ENCODE results near the gene PARD3B. TPM values are rescaled to one million over a fixed set of nuclear protein-coding genes. Genes with fewer than 3 reads are reported as not detected.

PARD3B gene
- total RNA-seq, 1 experiment from 2014 or later, result 3.9 TPM

DNA sequence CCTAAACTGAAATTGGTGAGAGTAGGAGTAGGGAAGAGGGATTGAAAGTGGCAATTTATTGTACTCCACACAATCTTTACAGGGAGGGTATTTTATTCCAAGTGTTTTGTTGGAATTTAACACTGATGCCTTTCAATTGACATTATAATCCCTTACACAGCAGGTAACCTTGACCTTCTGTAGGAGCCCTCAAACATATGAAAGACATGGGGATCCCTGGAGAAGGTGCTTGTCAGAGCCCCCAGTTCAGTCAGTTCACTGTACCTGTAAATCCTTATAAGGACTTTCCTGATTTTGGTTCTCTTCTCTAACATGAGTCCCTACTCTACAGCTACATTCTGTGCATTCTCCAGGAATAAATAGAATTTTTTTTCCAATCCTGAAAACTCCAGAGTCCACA, 752.1 kb downstream of the PARD3B start:
- H3K4me3 ChIP-seq (ENCODE audit: low read length), result no peak overlapping the region
- intact Hi-C loops (cut with micrococcal nuclease), result no loop called here
- POLR2A ChIA-PET (ENCODE audit: unreplicated experiment), result no interaction called here
- no peak overlapping the region for H3K9ac ChIP-seq (ENCODE audit: low read length)
- no peaks in the 10 kb centered on the region for H3K79me2 ChIP-seq (ENCODE audit: low read length)
- H2AFZ ChIP-seq (ENCODE audit: low read length), result no peak overlapping the region
- no peaks in the 10 kb centered on the region for H3K9me2 ChIP-seq (replicated peaks; ENCODE audit: low read length)
- BruUV-seq (replicated peaks), result no TSS peak
- no peak for TF ChIP-seq CTCF (conservative IDR thresholded peaks at IDR 0.05; ENCODE audit: low read depth, low read length)
- TF ChIP-seq EZH2 (IDR thresholded peaks at IDR 0.05; ENCODE audit: low read length, unreplicated experiment), result no peak
- TF ChIP-seq EZH2phosphoT487 (IDR thresholded peaks at IDR 0.05; ENCODE audit: borderline replicate concordance, low read length), result no peak
- DNase-seq (no peak), ATAC-seq (no peak)
- CTCF ChIA-PET, result no interaction called here
- H4K20me1 ChIP-seq (ENCODE audit: low read length), result no peaks in the 10 kb centered on the region
- H3K4me2 ChIP-seq (ENCODE audit: low read length), result no peak overlapping the region
- no peak overlapping the region for H3K27ac ChIP-seq (ENCODE audit: low read length)
- no peaks in the 10 kb centered on the region for H3K27me3 ChIP-seq (ENCODE audit: low read length)
- no peaks in the 10 kb centered on the region for H3F3A ChIP-seq (ENCODE audit: low read length, unreplicated experiment)
- H3K9me3 ChIP-seq (ENCODE audit: low read length), result no peaks in the 10 kb centered on the region
- no peaks in the 10 kb centered on the region for H3K4me1 ChIP-seq (ENCODE audit: insufficient read depth, low read length)
- no peaks in the 10 kb centered on the region for H3K36me3 ChIP-seq (ENCODE audit: low read depth, low read length)

DNA sequence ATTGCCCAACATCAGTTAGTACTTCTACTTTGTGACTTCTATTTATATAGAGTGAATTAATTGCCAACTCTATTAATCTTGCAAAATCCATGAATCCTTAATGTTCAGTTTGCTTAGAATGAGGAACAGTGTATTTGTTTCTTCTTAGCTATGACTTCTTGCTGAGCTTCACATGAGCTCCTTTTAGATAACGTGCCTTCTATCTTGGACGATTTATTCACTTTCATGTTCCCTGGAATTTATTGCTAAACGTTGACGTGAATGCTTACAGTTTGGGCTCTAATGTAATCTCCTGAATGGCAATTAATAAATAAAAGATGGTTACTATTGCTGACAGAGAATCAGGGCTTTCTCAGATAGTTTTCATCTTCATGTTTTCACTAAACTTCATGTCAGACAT, 752.6 kb downstream of the PARD3B start:
- Histone ChIP-seq H3K9me3 (ENCODE audit: low read length) (no peaks in the 10 kb centered on the region), H3K27ac (ENCODE audit: low read length) (no peak overlapping the region), H3K27me3 (ENCODE audit: low read length) (no peaks in the 10 kb centered on the region), H3F3A (ENCODE audit: low read length, unreplicated experiment) (no peaks in the 10 kb centered on the region), H3K4me3 (ENCODE audit: low read length) (no peak overlapping the region), H3K79me2 (ENCODE audit: low read length) (no peaks in the 10 kb centered on the region), H3K4me2 (ENCODE audit: low read length) (no peak overlapping the region), H3K9ac (ENCODE audit: low read length) (no peak overlapping the region), H4K20me1 (ENCODE audit: low read length) (no peaks in the 10 kb centered on the region), H3K36me3 (ENCODE audit: low read depth, low read length) (no peaks in the 10 kb centered on the region), H3K9me2 (replicated peaks; ENCODE audit: low read length) (no peaks in the 10 kb centered on the region), H2AFZ (ENCODE audit: low read length) (no peak overlapping the region), H3K4me1 (ENCODE audit: insufficient read depth, low read length) (no peaks in the 10 kb centered on the region)
- CTCF ChIA-PET, result no interaction called here
- intact Hi-C loops (cut with micrococcal nuclease), result no loop called here
- DNase-seq (no peak), ATAC-seq (no peak)
- BruUV-seq (replicated peaks), result no TSS peak
- TF ChIP-seq EZH2 (IDR thresholded peaks at IDR 0.05; ENCODE audit: low read length, unreplicated experiment) (no peak), CTCF (conservative IDR thresholded peaks at IDR 0.05; ENCODE audit: low read depth, low read length) (no peak), EZH2phosphoT487 (IDR thresholded peaks at IDR 0.05; ENCODE audit: borderline replicate concordance, low read length) (no peak)
- POLR2A ChIA-PET (ENCODE audit: unreplicated experiment), result no interaction called here

DNA sequence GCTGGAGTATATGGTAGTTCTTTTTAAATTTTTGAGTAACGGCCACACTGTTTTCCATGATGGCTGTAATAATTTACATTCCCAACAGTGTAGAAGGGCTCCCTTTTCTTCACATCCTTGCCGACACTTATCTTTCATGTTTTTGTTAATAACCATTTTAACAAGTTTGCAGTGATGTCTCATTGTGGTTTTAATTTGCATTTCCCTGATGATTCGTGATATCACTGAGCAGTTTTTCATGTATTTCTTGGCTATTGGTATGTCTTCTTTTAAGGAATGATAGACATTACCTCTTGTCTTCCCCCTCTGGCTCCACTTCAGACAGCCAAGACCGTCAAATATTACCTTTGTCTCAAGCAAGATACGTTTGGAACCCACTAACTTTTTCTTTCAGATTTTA, 765.9 kb downstream of the PARD3B start:
- H3K36me3 ChIP-seq (ENCODE audit: low read depth, low read length), result no peaks in the 10 kb centered on the region
- intact Hi-C loops (cut with micrococcal nuclease), result loop anchor here (10.0 kb wide), 1 partner anchor 436 kb away; no protein-coding TSS in a partner anchor
- no TSS peak for BruUV-seq (replicated peaks)
- no peak overlapping the region for H3K4me3 ChIP-seq (ENCODE audit: low read length)
- no peak overlapping the region for H3K27ac ChIP-seq (ENCODE audit: low read length)
- H3K9me2 ChIP-seq (replicated peaks; ENCODE audit: low read length), result no peaks in the 10 kb centered on the region
- no peaks in the 10 kb centered on the region for H4K20me1 ChIP-seq (ENCODE audit: low read length)
- no peak overlapping the region for H3K4me2 ChIP-seq (ENCODE audit: low read length)
- H3F3A ChIP-seq (ENCODE audit: low read length, unreplicated experiment), result no peaks in the 10 kb centered on the region
- no peaks in the 10 kb centered on the region for H3K4me1 ChIP-seq (ENCODE audit: insufficient read depth, low read length)
- ChIA-PET POLR2A (ENCODE audit: unreplicated experiment) (no interaction called here), CTCF (no interaction called here)
- H3K79me2 ChIP-seq (ENCODE audit: low read length), result no peaks in the 10 kb centered on the region
- H3K9ac ChIP-seq (ENCODE audit: low read length), result no peak overlapping the region
- ATAC-seq (no peak), DNase-seq (no peak)
- TF ChIP-seq EZH2 (IDR thresholded peaks at IDR 0.05; ENCODE audit: low read length, unreplicated experiment), result no peak
- no peak for TF ChIP-seq EZH2phosphoT487 (IDR thresholded peaks at IDR 0.05; ENCODE audit: borderline replicate concordance, low read length)
- TF ChIP-seq CTCF (conservative IDR thresholded peaks at IDR 0.05; ENCODE audit: low read depth, low read length), result no peak
- H2AFZ ChIP-seq (ENCODE audit: low read length), result no peak overlapping the region
- no peaks in the 10 kb centered on the region for H3K9me3 ChIP-seq (ENCODE audit: low read length)
- H3K27me3 ChIP-seq (ENCODE audit: low read length), result no peaks in the 10 kb centered on the region

Data from PC-3 (cell line).